NCI-H1092 (cell line): ENCODE data around the gene PLXNA2.

Experiments used
- DNase-seq: peaks from one replicate; lab custom pipeline; 2025; lab: John Stamatoyannopoulos, UW

PLXNA2 gene

DNA sequence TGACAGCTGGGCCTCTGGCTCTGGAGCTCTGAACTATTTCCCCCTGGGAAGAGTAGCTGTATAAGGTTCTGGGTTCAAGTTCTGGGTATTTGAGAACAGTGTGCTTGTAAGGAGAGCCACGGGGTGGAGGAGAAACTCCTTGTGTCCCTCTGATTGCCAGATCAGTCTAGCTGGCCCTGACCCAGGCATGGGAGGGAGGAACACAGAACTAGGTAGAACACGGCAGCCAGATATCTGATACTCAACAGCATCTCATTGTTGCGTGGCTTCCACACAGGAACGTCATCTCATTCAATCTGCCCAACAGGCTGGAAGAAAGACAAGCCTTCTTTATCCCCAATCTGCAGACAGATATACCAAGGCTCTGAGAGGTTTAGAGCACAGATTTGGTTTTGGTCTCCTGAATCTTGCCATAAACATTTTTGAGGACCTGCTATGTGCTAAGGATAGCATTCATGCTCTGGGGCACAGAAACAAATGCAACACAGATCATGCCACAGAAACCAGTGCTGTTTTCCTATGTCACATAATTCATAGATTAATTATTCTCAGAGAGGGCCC, 83.8 kb downstream of the PLXNA2 start:
- DNase-seq: no peak

DNA sequence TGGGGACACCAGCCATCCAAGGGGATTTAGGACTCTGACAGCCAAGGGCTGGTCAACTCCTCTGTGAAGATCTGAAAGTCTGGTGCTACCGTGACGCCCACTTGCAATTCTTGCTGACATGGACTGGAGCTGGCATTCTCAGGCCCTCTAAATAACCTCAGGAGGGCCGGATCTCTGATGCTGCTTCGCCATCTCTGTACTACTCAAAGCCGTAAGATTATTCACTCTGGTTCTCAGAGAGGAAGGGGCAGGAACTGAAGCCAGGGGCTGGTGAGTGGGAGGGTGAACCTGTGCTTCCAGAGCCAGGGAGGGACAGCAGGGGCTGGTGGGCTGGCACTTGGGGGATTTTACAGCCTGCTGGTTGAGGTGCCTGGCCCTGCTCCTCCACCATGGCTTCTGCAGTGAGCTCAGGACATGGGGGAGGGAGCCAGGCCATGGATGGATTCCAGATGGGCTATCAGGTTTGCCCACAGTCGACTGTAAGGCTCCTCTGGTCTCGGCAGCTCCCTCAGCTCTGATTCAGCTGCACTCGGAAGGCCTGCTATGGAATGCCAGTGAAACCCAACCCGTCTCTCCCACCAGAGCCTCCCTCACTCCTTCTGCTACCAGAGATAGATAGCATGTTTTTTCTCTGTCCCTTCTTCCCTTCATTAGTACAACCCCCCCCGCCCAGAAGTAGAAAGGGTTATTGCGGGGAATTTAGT, 84.5 kb downstream of the PLXNA2 start:
- no peak for DNase-seq

DNA sequence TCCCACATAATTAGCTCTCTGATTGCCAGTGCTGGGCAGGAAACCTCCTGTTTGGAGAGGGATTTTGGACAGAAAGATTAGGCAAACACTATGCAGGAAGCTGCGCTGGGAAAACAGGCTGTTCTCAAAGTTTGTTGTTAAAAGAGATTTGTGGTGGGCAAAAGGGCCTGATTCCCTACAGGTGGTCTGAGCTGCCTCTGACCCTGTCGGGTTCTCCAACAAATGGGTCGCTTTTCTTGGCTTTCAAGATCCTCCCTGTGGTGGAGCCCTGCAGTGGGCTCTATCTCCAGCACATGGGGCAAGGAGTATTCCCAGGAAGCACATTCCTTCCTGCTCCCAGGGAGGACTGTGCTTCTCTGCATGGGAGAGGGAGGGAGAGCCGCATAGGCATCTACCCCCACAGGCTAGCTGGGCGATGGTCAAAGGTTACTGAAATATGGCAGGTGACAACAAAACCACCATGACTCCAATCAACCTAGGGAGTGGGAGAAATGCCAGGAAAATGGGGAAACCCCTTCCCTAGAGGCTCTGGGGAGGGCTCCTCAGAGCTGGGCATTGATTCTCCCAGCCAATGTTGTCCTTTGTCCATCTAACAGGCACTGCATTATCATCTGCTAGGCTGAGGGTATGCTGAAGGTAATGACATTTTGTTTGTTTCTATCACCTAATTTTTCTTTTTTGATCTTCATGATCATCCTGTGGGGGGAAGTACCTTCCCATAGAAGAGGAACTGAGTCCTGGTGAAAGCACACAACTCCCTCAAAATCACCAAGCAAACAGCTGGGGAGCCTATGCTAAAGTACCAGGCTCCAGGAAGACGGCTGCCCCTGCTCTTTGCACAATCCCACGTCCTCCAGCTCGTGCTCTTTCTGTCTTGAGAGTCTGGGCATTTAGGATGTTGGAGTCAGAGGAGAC, 85.3 kb downstream of the PLXNA2 start:
- no peak for DNase-seq

DNA sequence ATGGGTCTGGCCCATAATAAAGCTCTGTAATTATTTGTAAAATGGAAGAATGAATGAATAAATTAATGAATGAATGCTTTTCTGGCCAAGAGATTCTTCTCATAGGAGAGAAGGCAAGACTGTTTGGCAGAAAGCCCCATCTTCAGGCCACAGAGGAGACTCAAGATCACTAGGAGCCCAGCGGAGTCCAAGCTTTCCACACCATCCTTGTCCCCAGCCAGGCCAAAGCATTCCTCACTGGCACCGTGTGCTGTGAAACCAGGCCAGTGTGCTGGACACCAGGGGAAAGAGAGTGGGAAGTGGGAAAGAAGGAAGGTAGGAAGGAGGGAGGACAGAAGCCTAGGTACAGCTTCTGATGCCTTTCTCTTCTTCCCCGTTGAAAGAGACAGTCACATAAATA, 86.4 kb downstream of the PLXNA2 start:
- no peak for DNase-seq

DNA sequence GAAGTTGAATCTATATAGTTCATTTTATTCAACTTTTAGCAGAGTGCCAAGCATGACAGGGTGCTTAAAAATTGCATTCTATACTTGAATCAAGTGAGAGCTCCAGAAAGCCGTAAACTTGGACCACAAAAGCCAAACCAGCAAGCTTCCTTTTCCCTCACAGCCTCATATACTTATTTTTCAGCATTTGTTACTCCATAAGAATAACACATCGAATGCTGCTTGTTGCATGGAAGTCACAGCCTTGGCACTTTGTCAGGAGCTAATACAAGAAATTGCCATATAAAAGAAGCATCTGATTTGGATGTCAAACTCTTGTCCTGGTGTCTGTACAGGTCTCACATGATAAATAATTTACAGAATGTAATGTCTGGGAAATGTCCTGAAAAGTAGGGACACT, 87.4 kb downstream of the PLXNA2 start:
- DNase-seq: no peak

DNA sequence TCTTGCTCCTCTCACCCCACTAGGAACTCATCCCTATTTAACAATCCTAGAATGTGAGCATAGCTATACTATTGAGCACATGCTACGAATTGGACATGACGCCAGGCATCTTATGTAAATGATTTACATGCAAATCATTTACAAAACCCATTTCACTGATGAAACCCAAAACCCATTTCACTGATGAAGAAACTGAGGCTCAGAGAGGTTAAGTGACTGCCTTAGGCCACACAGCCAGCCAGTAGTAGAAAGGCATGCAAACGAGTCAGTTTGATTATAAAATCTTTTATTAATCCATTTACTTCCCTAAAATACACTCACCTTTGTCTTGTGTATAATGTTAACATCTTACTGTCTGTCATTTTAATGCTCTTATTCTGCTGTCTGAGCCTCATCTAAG, 87.9 kb downstream of the PLXNA2 start:
- DNase-seq: no peak

DNA sequence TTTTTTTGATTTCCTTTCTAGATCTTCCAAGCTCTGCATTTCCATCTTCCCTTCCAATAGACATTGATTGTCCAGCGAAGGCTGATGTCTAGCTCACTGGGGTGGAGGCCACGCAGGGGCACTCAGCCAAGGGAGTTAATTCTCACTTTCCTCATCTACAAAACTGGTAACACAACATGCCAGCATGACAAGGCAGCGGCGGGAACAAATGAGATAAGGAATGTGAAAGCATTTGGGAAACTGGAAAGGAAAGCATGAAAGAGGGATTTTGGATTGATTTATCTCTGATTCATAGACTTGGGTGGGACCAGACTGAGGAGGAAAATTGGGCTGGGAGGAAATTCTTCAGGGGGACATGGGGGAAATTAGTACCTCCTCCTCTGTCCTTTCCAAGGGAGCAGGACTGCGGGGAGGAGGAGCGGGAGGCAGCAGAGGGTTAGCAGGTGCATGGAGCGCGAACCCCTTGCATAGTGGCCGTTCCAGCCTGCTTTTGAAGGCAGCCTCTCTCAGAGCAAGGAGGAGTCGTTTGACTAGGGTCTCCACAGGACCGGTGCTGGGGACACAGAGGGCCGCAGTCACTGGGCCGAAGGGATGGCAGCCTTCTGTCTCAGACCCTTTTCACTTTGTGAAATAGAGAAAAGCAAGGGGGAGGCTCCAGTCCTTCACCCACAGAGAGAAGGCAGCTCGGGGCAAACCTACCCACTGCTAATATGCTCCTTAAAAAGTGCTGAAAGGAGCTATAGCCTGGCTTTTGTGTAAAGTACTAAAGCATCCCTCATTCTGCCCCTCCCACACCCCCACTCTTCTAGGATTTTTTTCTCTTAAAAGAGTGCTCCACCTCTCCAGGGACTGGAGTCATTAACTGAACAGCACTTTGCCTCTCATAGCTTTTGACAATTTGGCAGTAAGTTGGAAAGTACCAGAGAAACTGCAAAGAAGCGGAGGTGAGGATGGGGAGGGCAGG, 89.2 kb downstream of the PLXNA2 start:
- DNase-seq: no peak

DNA sequence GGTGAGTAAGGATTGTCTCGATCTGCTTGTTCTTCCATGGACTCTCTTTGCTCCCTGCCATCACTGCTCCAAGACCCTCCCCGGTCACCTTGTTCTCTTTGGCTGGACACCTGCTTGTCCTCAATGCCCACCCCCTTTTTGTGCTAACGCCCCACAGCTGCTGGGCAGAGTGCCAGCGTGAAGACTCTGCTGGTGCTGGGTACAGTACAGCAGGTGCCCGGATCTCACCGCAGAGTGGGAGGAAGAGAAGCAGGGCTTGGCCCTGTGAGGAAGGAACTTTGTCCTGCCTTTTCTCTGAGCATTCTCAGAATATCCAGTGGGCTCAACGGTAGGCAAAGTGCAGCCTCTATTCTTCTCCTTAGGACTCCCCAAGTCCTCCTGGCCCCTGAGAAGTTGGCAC, 90.1 kb downstream of the PLXNA2 start:
- peak; percentile 89 for DNase-seq

DNA sequence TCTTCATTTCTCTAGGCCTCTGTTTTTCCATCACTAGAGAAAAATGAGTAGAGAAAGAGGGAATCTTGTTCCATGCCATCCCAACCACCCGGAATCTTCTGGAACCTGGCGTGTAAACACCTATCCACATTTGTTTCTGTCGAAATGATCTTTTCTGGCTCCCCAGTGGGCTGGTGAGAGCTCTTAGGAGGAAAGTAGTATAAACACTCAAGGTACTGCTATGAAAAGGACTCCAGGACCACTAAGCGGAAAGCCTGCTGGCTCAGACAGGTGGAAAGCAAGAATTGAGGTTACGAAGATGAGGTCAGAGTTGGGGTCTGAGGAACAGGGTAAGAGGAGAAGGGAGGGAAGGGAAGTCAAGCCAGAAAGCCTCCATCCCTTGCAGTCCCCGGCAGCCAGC, 90.8 kb downstream of the PLXNA2 start:
- peak; percentile 52 for DNase-seq

DNA sequence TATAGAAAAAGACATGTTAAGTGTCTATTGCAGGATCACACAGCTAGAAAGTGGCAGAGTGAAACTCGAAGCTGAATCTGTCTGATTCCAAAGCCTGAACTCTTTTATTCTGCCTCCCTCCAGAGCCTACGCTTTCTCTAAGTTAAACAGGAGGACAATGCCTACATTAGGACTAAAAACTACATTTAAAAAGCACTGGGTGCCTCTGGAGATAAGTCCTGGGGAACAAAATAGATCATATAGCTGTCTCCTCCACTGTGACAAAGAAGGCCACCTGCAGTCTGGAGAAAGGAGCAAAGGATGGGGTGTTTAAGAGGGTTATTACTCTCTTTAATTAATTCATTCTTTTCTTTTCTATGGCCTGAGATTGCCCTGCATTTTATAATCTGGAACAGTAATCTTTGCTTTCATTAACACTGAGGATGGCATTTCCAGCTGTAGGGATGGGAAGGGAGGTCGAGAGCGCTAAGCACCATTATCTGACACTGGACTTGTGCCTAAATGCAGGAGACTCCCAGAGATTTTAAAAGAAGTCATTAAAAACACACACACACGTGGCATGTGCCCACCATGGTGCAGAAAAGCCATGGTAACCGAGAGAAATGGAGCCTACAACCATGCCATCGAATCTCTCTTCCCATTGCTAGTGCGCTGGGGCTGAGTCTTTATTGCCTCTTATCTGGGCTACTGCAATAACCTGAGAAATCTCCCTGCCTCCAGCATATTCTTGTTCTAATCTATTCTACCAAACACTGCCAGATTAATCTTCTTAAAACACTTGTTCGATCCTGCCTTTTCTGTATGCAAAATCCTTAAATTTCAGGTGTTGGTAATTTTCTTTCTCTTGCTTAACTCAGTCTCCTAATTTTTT, 92.2 kb downstream of the PLXNA2 start:
- no peak for DNase-seq

DNA sequence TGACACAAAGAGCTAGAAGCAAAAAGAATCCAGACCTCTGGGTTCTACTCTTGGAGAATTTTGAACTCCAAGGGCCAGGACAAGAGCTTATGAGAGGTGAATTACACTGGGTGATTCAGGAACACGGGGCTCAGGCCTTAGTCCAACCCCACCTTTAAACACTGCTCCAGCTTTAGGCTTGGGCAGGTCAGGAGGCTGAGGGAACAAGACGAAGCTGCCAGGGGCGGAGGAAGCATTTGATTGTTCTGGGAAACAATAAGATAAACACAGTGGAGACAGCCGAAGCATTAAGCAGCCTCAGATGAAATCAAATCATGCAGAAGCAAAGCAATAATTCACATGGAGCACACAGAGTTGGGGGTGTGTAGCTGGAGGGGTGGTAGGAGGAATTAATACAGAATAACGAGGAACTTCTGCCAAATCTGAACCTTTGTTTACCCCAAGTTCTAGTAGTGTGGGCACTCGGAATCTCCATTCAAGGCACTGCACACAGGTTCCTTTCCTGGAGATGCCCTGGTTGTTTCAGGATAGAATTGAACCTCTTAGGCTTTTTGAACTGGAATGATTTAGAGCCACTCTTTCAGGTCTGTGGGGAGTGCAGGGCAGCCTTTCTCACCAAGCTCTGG, 93.2 kb downstream of the PLXNA2 start:
- no peak for DNase-seq

DNA sequence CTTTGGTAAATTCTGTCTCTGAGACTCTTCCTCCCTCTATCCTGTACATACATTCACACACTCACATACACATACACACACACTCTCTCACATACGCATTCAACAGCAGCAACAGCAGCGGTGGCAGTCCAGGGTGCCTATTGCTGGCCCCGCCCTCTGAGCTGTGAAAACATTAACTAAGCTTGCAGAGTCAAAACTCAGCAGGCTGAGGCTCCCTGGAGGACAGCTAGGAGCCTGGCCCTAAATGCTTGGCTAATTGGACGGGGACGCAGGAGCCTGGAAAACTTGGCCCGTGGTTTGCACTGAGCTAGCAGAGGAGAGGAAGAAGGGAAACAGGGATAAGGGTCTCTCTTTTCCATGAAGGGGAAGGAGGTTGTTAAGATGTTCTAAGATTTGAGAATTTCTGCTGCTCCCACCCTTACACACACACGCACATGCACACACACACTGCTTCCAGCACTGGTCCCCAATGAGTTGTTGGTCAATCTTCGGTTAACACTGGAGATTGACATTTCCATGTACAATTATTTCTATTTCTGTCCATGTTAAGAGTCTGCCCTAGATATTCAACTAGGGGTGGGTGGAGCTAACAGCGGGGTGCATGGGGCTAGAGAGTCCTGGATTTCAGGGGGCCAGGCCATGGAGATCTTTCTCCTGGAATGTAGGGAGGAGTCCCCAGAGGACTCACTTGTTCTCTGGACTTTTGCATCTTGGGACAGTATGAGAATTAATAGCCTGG, 94.2 kb downstream of the PLXNA2 start:
- no peak for DNase-seq

DNA sequence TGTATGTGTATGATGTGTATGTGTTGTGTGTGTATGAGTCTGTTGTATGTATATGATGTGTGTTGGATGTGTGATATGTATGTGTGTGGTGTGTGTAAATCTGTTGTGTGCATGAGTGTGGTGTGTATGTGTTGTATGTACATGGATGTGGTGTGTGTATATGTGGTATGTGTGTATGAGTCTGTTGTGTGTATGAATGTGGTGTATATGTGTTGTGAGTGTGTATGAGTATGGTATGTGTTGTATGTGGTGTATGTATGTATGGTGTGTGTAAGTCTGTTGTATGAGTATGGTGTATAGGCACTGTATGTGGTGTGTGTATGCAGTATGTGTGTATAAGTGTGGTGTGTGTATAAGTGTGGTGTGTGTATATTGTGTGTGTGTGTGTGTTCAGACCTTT, 95.0 kb downstream of the PLXNA2 start:
- no peak for DNase-seq

DNA sequence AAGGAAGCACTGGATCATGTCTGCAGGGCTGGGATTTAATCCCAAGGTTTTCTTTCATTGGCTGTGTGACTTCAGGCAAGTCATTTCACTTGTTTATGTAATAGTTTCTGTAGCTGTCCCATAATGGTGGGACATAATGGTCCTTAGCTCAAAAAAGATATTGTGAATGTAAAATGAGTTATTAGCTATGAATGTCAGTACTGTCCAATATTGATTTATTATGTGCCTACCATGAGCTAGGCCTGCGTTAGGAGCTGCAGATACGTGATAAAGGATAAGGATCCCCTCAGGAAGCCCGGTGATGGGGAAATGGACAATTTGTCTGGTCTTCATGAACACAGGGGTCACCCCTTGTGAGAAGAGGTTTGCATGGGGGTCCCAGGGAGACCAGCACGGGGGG, 95.8 kb downstream of the PLXNA2 start:
- no peak for DNase-seq

DNA sequence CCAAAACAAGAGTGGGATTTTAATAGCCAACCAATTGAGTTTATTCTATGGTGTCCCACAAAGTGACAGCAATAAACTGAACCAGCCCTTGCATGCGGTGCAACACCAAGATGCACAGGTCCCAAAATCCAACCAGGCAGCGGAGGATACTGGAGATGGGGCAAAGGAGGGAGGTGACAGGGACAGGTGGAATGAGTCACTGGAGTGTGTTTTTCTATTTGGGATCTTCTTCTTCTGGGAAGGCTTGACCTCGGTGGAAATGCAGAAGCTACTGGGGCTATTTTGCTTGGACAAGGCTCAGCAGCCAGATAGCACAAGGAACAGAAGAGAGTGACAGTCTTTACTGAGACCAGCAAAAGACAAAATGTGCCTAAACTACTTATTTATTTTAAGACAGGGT, 97.5 kb downstream of the PLXNA2 start:
- no peak for DNase-seq

DNA sequence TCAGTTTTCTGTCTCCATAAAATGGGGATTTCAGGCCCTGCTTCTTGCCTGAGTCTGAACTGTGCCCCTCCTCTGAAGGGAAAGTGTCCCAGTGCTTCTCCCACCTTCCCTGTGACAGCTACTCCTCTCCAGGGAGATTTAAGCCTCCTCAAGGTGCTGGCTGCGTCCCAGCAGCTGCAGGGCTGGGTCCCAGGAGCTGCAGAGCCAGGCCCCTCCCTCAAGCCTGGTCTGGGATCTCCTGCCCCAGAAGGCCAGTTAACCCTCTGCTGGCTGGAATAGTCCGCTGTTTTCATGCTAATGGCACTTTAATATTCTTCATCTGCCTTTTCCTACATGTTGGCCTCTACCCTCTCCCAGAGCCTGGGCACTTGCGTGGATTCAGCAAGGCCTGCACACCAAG, 99.0 kb downstream of the PLXNA2 start:
- DNase-seq: no peak

DNA sequence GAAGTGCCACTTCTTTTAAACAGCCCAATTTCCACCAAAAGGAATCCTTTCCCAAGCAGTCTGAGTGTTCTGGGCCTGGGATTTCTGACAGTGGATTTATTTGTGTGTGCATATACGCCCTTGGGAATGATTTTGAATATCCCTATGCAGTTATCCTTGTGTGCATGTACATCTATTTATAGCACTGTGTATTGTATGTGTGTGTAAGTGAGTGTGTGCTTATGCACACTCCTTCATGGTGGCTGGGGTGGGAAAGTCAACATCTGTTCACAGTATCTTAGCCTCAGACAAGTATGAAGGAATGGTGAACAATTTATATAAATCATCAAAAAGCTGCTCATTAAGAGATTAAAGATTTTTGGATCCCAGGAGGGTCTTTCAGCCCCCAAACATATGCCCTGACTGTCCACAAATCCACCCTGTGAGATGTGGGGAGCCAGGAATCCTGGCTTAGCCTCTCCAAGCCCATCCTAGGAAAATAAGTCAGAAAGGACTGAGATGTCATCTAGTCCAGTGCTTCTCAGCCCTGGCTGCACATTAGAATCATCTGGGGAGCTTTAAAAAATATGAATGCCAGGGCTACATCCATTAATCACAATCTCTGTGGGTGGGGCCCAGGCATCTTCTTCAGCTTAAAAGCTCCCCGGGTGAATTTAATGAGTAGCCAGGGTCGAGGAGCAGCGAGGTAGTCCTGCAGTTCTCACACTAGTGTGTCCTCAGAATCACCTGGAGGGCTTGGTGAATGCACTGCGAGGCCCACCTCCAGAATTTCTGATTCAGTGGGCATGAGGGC, 101.4 kb downstream of the PLXNA2 start:
- DNase-seq: no peak

DNA sequence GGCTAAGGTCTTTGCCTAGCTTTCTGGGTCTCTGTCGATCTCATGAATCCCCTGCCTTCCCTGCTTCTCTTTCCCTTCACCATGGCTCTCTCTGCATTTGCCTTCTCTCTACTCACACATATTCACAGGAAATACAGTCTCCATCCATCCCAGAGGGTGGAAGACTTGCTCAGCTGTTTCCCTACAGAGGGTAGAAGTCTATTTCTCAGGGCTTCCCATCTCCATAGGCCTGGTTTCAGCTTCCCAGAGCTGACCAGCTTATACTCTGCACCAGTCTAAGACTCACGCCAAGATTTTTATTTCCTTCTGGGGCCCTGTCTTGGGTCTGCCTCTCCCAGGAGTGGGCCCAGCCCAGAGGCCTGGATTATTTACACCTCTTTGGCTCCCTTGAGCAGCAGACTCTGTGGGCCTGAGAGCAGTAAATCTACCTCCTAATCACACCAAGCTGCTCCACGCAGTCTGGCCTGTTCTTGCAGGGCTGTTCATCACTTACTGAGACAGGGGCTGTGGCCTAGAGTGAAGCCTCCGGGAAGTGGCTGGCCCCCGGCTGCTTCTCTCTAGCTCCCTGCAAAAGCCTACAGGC, 102.5 kb downstream of the PLXNA2 start:
- DNase-seq: no peak
